Smooth muscle cell (in vitro differentiated cells): Measurements from ENCODE around the gene SH2D6. TPM values are rescaled to one million over a fixed set of nuclear protein-coding genes. Genes with fewer than 3 reads are reported as not detected.

Experiments
- DNase-seq: peaks from one replicate; lab custom pipeline; 2025; ENCODE audit not compliant: unreplicated experiment; lab: John Stamatoyannopoulos, UW
- H2AFZ ChIP-seq: fragments of 200-600 bp; sonication (generic); 2 replicates; pipeline ENCODE4 v1.6.0; 2016; ENCODE audit warnings: antibody characterized with exemption, low read depth, mild to moderate bottlenecking
- H3F3A ChIP-seq: fragments of 200-600 bp; sonication (generic); 2 replicates; pipeline ENCODE4 v1.6.0; 2017; ENCODE audit warnings: antibody characterized with exemption, low read depth
- H3K27ac ChIP-seq: fragments of 200-600 bp; sonication (generic); 2 replicates; pipeline ENCODE4 v1.5.1; 2016; ENCODE audit warnings: low read depth, mild to moderate bottlenecking
- H3K27me3 ChIP-seq: fragments of 200-600 bp; sonication (generic); 2 replicates; pipeline ENCODE4 v1.6.1; 2016; ENCODE audit warnings: low read depth, mild to moderate bottlenecking
- H3K36me3 ChIP-seq: fragments of 200-600 bp; sonication (generic); 2 replicates; pipeline ENCODE4 v1.5.1; 2016; ENCODE audit warnings: low read depth
- H3K4me1 ChIP-seq: fragments of 200-600 bp; sonication (generic); 2 replicates; pipeline ENCODE4 v1.5.1; 2016; ENCODE audit warnings: low read depth
- H3K4me2 ChIP-seq: fragments of 200-600 bp; sonication (generic); 2 replicates; pipeline ENCODE4 v1.6.0; 2016; ENCODE audit warnings: mild to moderate bottlenecking
- H3K4me3 ChIP-seq: fragments of 200-600 bp; sonication (generic); 2 replicates; pipeline ENCODE4 v1.5.1; 2016; ENCODE audit warnings: mild to moderate bottlenecking
- H3K79me2 ChIP-seq: fragments of 200-600 bp; sonication (generic); 2 replicates; pipeline ENCODE4 v1.6.0; 2016; ENCODE audit warnings: low read depth, mild to moderate bottlenecking
- H3K9ac ChIP-seq: fragments of 200-600 bp; sonication (generic); 2 replicates; pipeline ENCODE4 v1.6.0; 2016; ENCODE audit warnings: low read depth
- H3K9me3 ChIP-seq: fragments of 200-600 bp; sonication (generic); replicated peaks from 2 replicates; pipeline ENCODE4 v1.5.1; 2016; ENCODE audit warnings: low read depth
- H4K20me1 ChIP-seq: fragments of 200-600 bp; sonication (generic); 2 replicates; pipeline ENCODE4 v1.6.0; 2016; ENCODE audit warnings: low read depth
- WGBS: methylation state at CpG from one replicate; pipeline ENCODE4 v1.1.7; 2016; ENCODE audit warnings: low lambda C conversion rate; 5-methylcytosine and 5-hydroxymethylcytosine counted together
- polyA plus RNA-seq: library from polyadenylated mRNA; unstranded; fragments of >200 nt; fragmentation: Nextera tagmentation; extraction: Ambion mirVana; gene quantifications from 2 replicates; pipeline ENCODE4 v1.2.1, GENCODE V29; 2016
- total RNA-seq: library from RNA; depleted of rRNA; stranded (reverse); fragments of >200 nt; gene quantifications from 2 replicates; pipeline ENCODE4 v1.2.3, GENCODE V29; 2014
- TF ChIP-seq, protein P1 (sequence below): fragments of 200-600 bp; sonication (generic); IDR thresholded peaks from 2 replicates; pipeline ENCODE4 v1.5.1; 2017; ENCODE audit warnings: borderline replicate concordance, mild to moderate bottlenecking, antibody characterized with exemption; ENCODE audit not compliant: insufficient read depth, poor library complexity, severe bottlenecking

The SH2D6 gene
- total and polyA plus RNA-seq, 2 experiments from 2014 or later: not detected

DNA sequence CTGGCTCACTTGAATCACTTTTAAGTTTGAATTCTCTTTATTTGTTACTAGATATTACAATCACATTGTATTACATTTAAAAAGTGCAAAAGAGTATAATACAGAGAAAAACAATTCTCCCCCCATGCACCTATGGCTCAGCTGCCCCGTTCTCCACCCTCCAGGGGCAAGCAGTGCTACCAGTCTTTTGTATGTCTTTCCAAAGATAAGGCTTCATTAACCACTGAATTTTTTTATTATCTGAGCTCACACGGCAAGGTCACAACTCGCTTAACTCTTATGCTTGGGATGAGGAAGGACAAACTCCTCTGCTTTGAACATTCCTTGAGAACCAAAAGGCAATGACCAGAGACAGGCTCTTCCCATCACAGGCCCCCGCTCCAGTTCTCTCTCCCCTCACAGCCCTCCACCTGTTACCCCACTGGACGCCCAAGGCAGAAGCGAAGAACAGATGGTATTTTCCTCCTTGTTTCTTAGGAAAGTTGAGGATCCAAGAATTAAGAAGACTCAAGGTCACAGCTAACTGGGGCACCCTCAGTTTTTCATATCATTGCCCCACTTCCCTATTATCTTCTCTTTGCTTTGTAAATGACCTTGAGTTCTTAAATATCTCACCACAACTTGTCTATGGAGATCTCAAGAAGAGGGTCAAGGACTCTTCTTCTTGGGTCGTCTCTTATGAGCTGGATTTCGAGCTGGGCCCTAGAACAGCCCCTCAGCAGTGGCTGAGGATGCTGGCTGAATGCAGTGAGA, 30.1 kb downstream of the SH2D6 start:
- no peak overlapping the region for H2AFZ ChIP-seq
- H3K4me2 ChIP-seq: no peak overlapping the region
- no peak overlapping the region for H3K9ac ChIP-seq
- no peaks in the 10 kb centered on the region for H4K20me1 ChIP-seq
- H3K4me1 ChIP-seq: no peaks in the 10 kb centered on the region
- H3K27me3 ChIP-seq: no peaks in the 10 kb centered on the region
- WGBS: 91% methylated on average over 8 of the region's 8 CpGs
- H3F3A ChIP-seq: no peaks in the 10 kb centered on the region
- no peaks in the 10 kb centered on the region for H3K79me2 ChIP-seq
- H3K4me3 ChIP-seq: no peak overlapping the region
- no peaks in the 10 kb centered on the region for H3K36me3 ChIP-seq
- no peaks in the 10 kb centered on the region for H3K9me3 ChIP-seq
- TF ChIP-seq, protein P1, sequence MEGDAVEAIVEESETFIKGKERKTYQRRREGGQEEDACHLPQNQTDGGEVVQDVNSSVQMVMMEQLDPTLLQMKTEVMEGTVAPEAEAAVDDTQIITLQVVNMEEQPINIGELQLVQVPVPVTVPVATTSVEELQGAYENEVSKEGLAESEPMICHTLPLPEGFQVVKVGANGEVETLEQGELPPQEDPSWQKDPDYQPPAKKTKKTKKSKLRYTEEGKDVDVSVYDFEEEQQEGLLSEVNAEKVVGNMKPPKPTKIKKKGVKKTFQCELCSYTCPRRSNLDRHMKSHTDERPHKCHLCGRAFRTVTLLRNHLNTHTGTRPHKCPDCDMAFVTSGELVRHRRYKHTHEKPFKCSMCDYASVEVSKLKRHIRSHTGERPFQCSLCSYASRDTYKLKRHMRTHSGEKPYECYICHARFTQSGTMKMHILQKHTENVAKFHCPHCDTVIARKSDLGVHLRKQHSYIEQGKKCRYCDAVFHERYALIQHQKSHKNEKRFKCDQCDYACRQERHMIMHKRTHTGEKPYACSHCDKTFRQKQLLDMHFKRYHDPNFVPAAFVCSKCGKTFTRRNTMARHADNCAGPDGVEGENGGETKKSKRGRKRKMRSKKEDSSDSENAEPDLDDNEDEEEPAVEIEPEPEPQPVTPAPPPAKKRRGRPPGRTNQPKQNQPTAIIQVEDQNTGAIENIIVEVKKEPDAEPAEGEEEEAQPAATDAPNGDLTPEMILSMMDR: no peak
- H3K27ac ChIP-seq: no peak overlapping the region
- DNase-seq: no peak

DNA sequence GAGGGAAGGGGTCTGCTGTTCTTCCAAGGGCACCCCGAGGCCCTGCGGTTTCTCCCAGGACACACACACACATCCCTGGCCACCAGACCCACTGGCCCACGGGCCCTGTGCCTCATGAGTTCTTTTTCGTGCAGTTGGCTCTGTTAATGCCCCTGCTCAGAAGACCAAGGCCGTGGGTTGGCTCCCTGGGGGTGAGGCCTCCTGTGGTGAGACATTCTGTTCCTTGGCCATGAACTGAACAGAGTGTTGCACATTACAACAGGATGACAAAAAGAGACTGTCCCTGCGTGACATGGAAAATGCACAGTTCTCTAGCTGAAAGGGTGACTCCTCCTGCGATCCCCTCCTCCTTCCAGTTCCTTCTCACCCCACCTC, 30.7 kb downstream of the SH2D6 start:
- Histone ChIP-seq H3K4me1 (no peaks in the 10 kb centered on the region), H3K27me3 (no peaks in the 10 kb centered on the region), H2AFZ (no peak overlapping the region), H3K9ac (no peak overlapping the region), H3K4me2 (no peak overlapping the region), H3K27ac (no peak overlapping the region), H3K9me3 (no peaks in the 10 kb centered on the region), H3K4me3 (no peak overlapping the region), H3K79me2 (no peaks in the 10 kb centered on the region), H4K20me1 (no peaks in the 10 kb centered on the region), H3K36me3 (no peaks in the 10 kb centered on the region), H3F3A (no peaks in the 10 kb centered on the region)
- TF ChIP-seq, protein P1: no peak
- WGBS: 87% methylated on average over 7 of the region's 7 CpGs
- DNase-seq: no peak

DNA sequence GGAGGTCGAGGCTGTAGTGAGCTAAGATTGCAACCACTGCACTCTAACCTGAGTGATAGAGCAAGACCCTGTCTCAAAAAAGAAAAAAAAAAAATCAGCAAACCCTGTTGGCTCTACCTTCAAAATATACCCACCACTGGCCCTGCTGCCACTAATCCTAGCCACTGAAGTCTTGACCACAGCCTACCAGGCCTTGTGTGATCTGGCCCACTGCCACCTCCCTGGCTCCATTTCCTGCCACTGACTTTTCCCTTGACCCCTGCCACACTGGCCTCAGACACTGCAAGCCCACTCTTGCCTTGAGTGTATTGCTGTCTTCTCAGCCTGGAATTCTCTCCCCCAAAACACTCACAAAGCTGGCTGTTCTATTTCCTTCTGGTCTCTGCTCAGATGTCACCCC, 33.7 kb downstream of the SH2D6 start:
- Histone ChIP-seq H2AFZ (no peak overlapping the region), H4K20me1 (no peaks in the 10 kb centered on the region), H3K4me2 (no peak overlapping the region), H3K4me1 (no peaks in the 10 kb centered on the region), H3K9me3 (no peaks in the 10 kb centered on the region), H3K79me2 (no peaks in the 10 kb centered on the region), H3K27ac (no peak overlapping the region), H3K36me3 (no peaks in the 10 kb centered on the region), H3F3A (no peaks in the 10 kb centered on the region), H3K4me3 (no peak overlapping the region), H3K9ac (no peak overlapping the region), H3K27me3 (no peaks in the 10 kb centered on the region)
- WGBS: 100% methylated on average over 1 of the region's 1 CpG
- TF ChIP-seq, protein P1: no peak
- DNase-seq: no peak

DNA sequence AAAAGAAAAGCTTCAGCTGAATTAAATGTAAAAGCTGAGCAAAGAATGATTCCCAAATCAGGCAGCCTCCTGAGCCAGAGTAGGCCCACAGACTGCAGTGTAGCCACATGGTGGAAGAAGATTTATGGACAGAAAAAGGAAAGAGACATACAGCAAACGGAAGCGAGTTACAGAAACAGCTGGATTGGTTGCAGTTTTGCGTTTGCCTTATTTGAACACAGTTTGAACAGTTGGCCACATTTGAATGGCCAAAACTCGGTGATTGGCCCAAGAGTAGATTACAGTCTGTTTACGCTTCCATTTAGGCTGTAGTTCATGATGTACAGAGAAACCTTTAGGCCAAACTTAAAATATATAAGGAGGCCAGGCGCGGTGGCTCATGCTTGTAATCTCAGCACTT, 35.1 kb downstream of the SH2D6 start:
- H3K9ac ChIP-seq: no peak overlapping the region
- H3K79me2 ChIP-seq: no peaks in the 10 kb centered on the region
- no peaks in the 10 kb centered on the region for H3K36me3 ChIP-seq
- no peaks in the 10 kb centered on the region for H3F3A ChIP-seq
- no peaks in the 10 kb centered on the region for H3K4me1 ChIP-seq
- 94% methylated on average over 7 of the region's 7 CpGs for WGBS
- no peak overlapping the region for H3K4me3 ChIP-seq
- H3K27me3 ChIP-seq: no peaks in the 10 kb centered on the region
- H3K4me2 ChIP-seq: no peak overlapping the region
- no peak overlapping the region for H3K27ac ChIP-seq
- no peaks in the 10 kb centered on the region for H3K9me3 ChIP-seq
- no peak for DNase-seq
- H2AFZ ChIP-seq: no peak overlapping the region
- no peaks in the 10 kb centered on the region for H4K20me1 ChIP-seq
- TF ChIP-seq, protein P1: no peak
